HG03175 (cell line): Measurements from ENCODE around the gene RPTOR.

Experiments
- ATAC-seq: cut with Tn5 transposase; IDR thresholded peaks from one replicate; pipeline ENCODE4 v1.9.1; 2021; ENCODE audit warnings: mild to moderate bottlenecking, moderate library complexity; ENCODE audit not compliant: unreplicated experiment

Gene RPTOR

DNA sequence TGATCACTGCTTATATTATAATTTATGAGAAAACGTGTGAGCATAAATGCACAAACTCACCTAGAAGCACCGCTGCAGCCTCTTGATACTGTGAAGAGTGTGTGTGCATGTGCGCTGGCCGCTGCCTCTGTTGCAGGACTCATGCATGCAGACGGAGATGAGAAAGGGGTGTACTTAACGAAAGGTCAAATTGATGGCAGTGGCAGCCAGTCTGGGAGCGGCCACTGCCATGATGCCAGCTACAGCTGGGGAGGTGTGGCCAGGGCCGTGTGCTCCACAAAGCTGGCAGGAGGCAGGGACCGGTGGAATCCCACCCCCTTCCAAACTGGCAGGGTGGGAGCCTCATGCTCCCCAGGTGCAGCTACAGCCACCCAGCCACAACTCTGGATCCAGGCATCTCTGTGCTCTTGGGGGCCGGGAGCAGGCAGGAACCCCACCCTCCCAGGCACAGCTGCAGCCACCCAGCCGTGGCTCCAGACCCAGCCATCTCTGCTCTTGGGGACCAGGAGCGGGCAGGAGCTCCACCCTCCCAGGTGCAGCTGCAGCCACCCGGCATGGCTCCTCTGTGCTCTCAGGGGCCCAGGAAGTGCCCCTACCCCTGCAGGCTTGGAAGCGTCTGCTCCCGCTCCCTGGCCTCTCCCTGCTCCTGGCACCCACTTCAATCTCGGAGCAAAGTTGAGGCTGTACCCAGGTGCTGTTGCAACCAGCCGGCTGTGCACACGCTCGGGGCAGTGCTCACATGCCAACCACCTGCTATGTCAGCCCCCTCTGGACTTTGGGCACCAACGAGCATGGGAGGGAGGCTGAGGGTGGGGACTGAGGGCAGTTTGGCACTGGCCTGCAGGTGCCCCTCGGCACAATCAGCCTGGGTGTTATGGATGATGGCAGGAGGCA, 369.5 kb downstream of the RPTOR start:
- no peak for ATAC-seq

DNA sequence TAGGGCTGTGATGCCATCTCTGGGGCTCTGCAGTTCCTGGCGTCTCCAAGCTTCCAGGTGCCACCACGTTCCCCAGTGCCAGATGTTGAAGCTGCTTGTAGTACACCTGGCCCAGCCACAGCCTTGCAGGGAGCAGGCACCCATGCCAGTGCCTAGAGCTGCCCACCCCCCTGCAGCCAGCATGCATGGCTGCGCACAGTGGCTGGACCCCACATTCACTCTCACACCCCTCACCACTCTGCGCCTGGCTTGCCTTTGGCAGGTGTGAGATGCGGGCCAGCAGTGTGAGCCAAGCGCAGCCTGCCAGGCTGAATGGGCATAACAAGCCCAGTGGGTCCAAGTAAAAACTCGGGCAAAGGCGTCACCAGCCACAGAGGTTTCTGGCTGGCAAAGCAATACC, 371.6 kb downstream of the RPTOR start:
- ATAC-seq = no peak

- no peak for ATAC-seq
Observed at GRCh38 chr17:80917716-80918560, 373.3 kb downstream of the RPTOR start.

DNA sequence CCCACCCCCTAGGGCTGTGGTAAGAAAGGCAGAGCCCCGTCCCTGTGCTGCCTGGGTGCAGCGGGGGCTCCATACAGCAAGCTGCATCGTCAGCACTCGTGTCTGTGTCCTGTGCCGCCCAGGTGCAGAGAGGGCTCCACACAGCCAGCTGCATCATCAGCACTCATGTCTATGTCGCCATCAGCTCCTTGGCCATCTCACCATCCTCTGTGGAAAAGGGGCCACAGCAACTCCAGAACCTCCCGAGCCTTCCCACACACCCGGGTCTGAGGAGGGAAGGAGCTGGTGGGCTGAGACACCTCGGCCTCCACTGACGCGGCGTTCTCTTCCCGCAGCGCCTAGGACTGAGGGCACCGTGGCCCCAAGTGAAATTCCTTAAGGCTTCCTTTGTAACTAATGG, 374.1 kb downstream of the RPTOR start:
- ATAC-seq = no peak

- no peak for ATAC-seq
Observed at GRCh38 chr17:80919331-80920311, 375.0 kb downstream of the RPTOR start.

GRCh38 chr17:80920441-80920840, 375.8 kb downstream of the RPTOR start:
- ATAC-seq = no peak

DNA sequence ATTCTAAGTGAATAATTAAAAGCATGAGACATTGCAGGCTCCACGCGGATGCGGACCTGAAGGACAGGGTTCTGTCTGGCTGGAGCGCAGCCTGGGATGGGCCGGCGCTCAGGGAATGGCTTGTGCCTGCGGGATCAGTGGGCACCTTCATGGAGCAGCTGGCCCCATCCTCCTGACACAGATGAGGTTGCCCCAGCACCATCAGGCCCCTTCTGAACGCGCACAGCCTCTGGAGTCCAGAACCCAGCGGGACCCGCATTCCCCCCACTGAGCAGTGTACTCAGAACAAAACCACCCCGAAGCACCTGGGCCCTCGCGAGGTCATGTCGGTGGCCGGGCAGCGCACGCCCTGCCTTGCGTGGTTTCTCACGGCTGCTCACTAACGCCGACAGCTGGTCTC, 376.5 kb downstream of the RPTOR start:
- ATAC-seq = no peak

DNA sequence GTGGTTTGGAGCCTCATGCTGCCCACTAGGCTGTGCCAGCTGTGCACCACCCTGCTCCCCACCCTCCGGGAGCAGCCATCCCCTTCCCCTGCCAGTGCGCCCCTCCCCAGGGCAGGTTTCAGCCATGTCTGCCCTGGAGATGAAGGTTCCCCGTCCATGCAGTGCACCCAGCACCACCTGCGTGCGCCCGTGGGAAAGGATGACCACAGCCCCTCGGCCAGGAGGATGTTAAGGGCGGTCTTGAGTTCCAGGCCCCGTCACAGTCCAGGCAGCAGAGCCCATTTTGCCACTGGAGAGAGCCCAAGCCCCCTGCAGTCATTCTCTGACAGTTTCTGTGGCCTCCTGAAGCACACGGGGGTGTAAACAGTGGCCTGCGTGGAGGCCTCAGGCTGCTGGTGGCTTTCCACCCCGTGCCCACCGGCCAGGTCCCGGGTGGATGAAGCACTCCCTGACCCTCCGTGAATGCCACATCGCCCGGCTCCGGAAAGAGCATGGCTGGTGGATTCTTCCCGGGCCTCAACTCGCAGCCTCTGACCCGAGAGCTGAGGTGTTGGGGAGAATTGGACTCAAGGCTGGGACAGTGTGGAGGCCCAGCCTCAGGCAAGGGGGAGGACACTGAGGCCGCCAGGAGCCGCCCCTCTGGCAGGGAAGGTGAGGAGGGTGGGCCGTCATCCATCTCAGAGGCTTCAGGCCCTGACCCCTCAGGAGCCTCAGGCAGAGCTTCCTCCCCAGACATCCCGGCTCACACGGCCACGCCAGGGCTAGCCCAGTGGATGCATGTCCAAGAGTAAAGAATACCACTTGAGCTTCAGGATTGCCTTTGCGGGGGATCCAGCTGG, 377.3 kb downstream of the RPTOR start:
- ATAC-seq = no peak

- ATAC-seq = no peak
Observed at GRCh38 chr17:80922580-80923160, 378.0 kb downstream of the RPTOR start.

- no peak for ATAC-seq
Observed at GRCh38 chr17:80923211-80924110, 378.8 kb downstream of the RPTOR start.

GRCh38 chr17:80924111-80924806, 379.6 kb downstream of the RPTOR start:
- ATAC-seq = no peak

- no peak for ATAC-seq
Observed at GRCh38 chr17:80924807-80925610, 380.4 kb downstream of the RPTOR start.

- no peak for ATAC-seq
Observed at GRCh38 chr17:80925688-80926335, 381.2 kb downstream of the RPTOR start.

GRCh38 chr17:80926591-80927250, 382.1 kb downstream of the RPTOR start:
- no peak for ATAC-seq

DNA sequence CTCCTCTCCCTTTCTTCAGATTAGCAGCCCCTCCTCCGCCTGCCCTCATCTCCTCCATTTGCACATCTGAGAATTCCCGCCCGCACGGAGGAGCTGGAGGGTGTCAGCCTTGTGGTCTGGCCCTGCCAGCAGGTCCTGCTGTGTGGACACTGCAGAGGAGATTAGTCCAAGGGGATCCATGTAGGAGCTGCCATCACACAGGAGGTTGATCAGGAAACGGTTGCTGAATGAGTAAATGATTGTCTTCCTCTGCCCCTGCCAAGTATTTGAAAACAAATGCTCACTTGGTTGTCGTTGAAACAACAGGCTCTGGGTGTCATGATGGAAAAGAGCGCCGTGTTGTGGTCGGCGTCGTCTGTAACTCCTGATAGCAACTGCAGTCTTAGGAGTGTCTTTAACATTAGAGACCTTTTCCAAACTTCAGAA, 383.2 kb downstream of the RPTOR start:
- ATAC-seq = no peak

DNA sequence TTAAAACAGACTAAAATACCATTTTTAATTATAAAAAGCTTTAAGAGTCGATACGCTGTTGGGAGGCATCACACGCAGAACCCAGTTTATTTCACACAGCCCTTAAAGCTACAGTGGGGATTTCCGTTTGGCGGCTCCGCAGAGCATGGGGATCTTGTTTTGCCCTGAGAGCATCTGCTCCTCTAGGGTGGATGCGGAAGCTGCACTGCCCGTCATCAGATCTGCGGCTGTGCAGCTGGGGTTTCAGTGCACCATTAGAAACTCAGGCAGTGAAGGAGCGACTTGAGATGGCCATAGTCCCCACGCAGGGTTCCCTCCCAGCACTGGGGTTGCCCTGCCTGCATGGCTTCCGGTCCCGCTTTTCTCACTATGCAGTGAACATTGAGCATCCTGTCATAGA, 384.8 kb downstream of the RPTOR start:
- no peak for ATAC-seq
